ENCODE results near the gene NUFIP1.

DNA sequence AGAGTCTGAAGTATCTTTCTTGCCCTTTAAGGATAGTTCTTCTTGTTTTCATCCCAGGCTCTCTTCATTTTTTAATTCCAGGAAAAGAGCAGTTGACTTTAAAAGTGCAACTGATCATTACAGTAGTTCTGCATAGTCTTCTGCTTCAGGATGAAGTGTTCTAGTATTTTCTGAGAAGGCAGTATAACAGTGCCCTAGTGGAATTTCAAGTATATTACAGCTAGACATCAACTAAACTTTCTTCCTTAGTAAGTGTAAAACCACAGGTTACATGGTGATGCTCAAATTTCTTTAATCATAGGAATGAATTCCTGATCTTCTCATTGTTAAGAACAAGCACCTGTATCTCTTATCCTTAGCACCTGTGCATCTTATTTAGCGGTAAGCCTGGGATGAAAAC is 10.9 kb downstream of the NUFIP1 start:
- TF ChIP-seq, protein P1, sequence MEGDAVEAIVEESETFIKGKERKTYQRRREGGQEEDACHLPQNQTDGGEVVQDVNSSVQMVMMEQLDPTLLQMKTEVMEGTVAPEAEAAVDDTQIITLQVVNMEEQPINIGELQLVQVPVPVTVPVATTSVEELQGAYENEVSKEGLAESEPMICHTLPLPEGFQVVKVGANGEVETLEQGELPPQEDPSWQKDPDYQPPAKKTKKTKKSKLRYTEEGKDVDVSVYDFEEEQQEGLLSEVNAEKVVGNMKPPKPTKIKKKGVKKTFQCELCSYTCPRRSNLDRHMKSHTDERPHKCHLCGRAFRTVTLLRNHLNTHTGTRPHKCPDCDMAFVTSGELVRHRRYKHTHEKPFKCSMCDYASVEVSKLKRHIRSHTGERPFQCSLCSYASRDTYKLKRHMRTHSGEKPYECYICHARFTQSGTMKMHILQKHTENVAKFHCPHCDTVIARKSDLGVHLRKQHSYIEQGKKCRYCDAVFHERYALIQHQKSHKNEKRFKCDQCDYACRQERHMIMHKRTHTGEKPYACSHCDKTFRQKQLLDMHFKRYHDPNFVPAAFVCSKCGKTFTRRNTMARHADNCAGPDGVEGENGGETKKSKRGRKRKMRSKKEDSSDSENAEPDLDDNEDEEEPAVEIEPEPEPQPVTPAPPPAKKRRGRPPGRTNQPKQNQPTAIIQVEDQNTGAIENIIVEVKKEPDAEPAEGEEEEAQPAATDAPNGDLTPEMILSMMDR (conservative IDR thresholded peaks at IDR 0.05; ENCODE audit: low read depth in 2 of 2), result peak in 1 of 2 experiments; percentile 20; a peak in 1 of 4 replicates
- TF ChIP-seq CREB1 (CRISPR knock-in tag; IDR thresholded peaks at IDR 0.05; ENCODE audit: low read depth) (no peak), EZH2phosphoT487 (IDR thresholded peaks at IDR 0.05; ENCODE audit: unreplicated experiment) (no peak), POLR2AphosphoS5 (IDR thresholded peaks at IDR 0.05; ENCODE audit: low read depth) (no peak), EZH2 (IDR thresholded peaks at IDR 0.05; ENCODE audit: low read depth, unreplicated experiment) (no peak)
